Esophagus muscularis mucosa (tissue), 4 donors: ENCODE results near the gene ORC2. TPM values are rescaled to one million over a fixed set of nuclear protein-coding genes. Genes with fewer than 3 reads are reported as not detected.

ENCODE experiments used
- DNase-seq: peaks from one replicate; pipeline ENCODE4 v3.0.0-alpha.2; 2017; ENCODE audit errors: extremely low spot score
- H3K27ac ChIP-seq, 4 donors: fragments of 200-600 bp; sonication (generic); replicated peaks in 1 of 4; 1 replicate in 3 of 4; 2 replicates in 1 of 4; pipeline ENCODE4 v1.5.1; 2016 to 2019; ENCODE audit warnings: mild to moderate bottlenecking in 1 of 4
- H3K27me3 ChIP-seq, 4 donors: fragments of 200-600 bp; sonication (generic); one replicate each; pipeline versions ENCODE4 v1.5.1 to v1.6.0; 2016 to 2019
- H3K36me3 ChIP-seq, 4 donors: fragments of 200-600 bp; sonication (generic); one replicate each; pipeline ENCODE4 v1.5.1; 2016 to 2019
- H3K4me1 ChIP-seq, 4 donors: fragments of 200-600 bp; sonication (generic); one replicate each; pipeline ENCODE4 v1.5.1; 2016 to 2019
- H3K4me3 ChIP-seq, 4 donors: fragments of 200-600 bp; sonication (generic); 1 replicate in 2 of 4; 2 replicates in 2 of 4; pipeline ENCODE4 v1.5.1; 2016 to 2019; ENCODE audit warnings: mild to moderate bottlenecking in 4 of 4, moderate library complexity in 1 of 4
- H3K9me3 ChIP-seq, 4 donors: fragments of 200-600 bp; sonication (generic); 1 replicate in 3 of 4; 2 replicates in 1 of 4; pipeline ENCODE4 v1.5.1; 2016 to 2019
- CTCF ChIP-seq, 3 experiments: fragments of 200-600 bp in 2 of 3; fragments of 450-650 bp in 1 of 3; sonication (generic) in 2 of 3; IDR thresholded peaks; one replicate each; pipeline ENCODE4 v1.5.1; 2017 to 2019; ENCODE audit warnings: antibody characterized with exemption in 3 of 3, mild to moderate bottlenecking in 2 of 3, moderate library complexity in 1 of 3
- EP300 ChIP-seq: sonication (generic); formaldehyde crosslinking; IDR thresholded peaks from one replicate; pipeline ENCODE4 v1.6.1; 2017; ENCODE audit warnings: antibody characterized with exemption
- POLR2A ChIP-seq: fragments of 450-650 bp; IDR thresholded peaks from one replicate; pipeline ENCODE4 v1.6.1; 2017; ENCODE audit warnings: antibody characterized with exemption, moderate library complexity, mild to moderate bottlenecking, low read depth
- POLR2AphosphoS5 ChIP-seq, 2 donors: sonication (generic); formaldehyde crosslinking; IDR thresholded peaks; one replicate each; pipeline ENCODE4 v1.6.1; 2017; ENCODE audit warnings: antibody characterized with exemption in 2 of 2
- WGBS: methylation state at CpG from one replicate; pipeline ENCODE4 v1.1.5; 2018; 5-methylcytosine and 5-hydroxymethylcytosine counted together
- intact Hi-C: fragments of 100-400 bp; cut with DNase I; formaldehyde crosslinking; loops from one replicate; pipeline ENCODE4 v1.15.1; 2023
- total RNA-seq, 4 donors: library from RNA; depleted of rRNA; stranded (reverse); fragments of >200 nt; gene quantifications; one replicate each; pipeline versions ENCODE4 v1.1.0 to v1.2.1, GENCODE V29; 2016

ORC2 gene
- 10 to 100 TPM in 2 of 4 donors, 1 to 10 TPM in 2; 9.4 to 15.0 (median 10.8) TPM for total RNA-seq

GRCh38 chr2:200963124-200963917, at the start of gene ORC2:
Gene ORC2, minus strand, starts transcription at chr2:200963660. Its CDS starts 5,537 bp downstream, at chr2:200958123.
- Histone ChIP-seq H3K9me3 (no peaks in the 10 kb centered on the region), H3K4me3 (peak within 1 kb of the TSS; percentile 72 to 94 (median 83)), H3K36me3 (peaks cover 0 to 4% (median under 1%) of the 10 kb centered on the region in 4 donors), H3K27ac (peak within 1 kb of the TSS; percentile 82 to 94 (median 90)), H3K4me1 (peaks cover 27 to 49% (median 32%) of the 10 kb centered on the region in 4 donors), H3K27me3 (no peaks in the 10 kb centered on the region)
- peak; percentile 28 to 70 (median 30) for TF ChIP-seq CTCF (IDR thresholded peaks at IDR 0.05)
- no peak for TF ChIP-seq POLR2A
- TF ChIP-seq POLR2AphosphoS5 (IDR thresholded peaks at IDR 0.05), result peak; percentile 71 to 73
- no peak for TF ChIP-seq EP300
- intact Hi-C loops, result loop anchor here (5.0 kb wide), 1 partner anchor 109 kb away; the partner anchor contains the start of genes HYCC2 and NDUFB3
- peak; percentile 97 for DNase-seq
- WGBS, result under 1% methylated on average over 38 of the region's 61 CpGs

GRCh38 chr2:201008296-201008829, 44.9 kb upstream of the ORC2 start:
- Histone ChIP-seq H3K27me3 (no peaks in the 10 kb centered on the region), H3K9me3 (no peaks in the 10 kb centered on the region), H3K27ac (no peak overlapping the region), H3K4me3 (no peak overlapping the region), H3K36me3 (peaks cover 19 to 73% (median 58%) of the 10 kb centered on the region in 4 donors), H3K4me1 (no peaks in the 10 kb centered on the region)
- intact Hi-C loops, result no loop called here
- no peak for DNase-seq
- TF ChIP-seq EP300, result no peak
- no peak for TF ChIP-seq CTCF (IDR thresholded peaks at IDR 0.05)
- WGBS, result 94% methylated on average over 2 of the region's 2 CpGs

GRCh38 chr2:201007584-201007998, 44.1 kb upstream of the ORC2 start:
- H3K4me3 ChIP-seq, result no peak overlapping the region
- H3K27me3 ChIP-seq, result no peaks in the 10 kb centered on the region
- 73% methylated on average over 2 of the region's 3 CpGs for WGBS
- no peak for TF ChIP-seq POLR2AphosphoS5 (IDR thresholded peaks at IDR 0.05)
- no peak for TF ChIP-seq POLR2A
- TF ChIP-seq CTCF (IDR thresholded peaks at IDR 0.05), result no peak
- no peak for TF ChIP-seq EP300
- H3K9me3 ChIP-seq, result no peaks in the 10 kb centered on the region
- no peak for DNase-seq
- no peak overlapping the region for H3K27ac ChIP-seq
- peaks cover 19 to 77% (median 65%) of the 10 kb centered on the region in 4 donors for H3K36me3 ChIP-seq
- intact Hi-C loops, result no loop called here
- H3K4me1 ChIP-seq, result no peaks in the 10 kb centered on the region

- Histone ChIP-seq H3K36me3 (peaks cover 19 to 80% (median 61%) of the 10 kb centered on the region in 4 donors), H3K27ac (no peak overlapping the region), H3K4me3 (no peak overlapping the region), H3K9me3 (no peaks in the 10 kb centered on the region), H3K27me3 (no peaks in the 10 kb centered on the region), H3K4me1 (no peaks in the 10 kb centered on the region)
- intact Hi-C loops, result no loop called here
- TF ChIP-seq POLR2AphosphoS5 (IDR thresholded peaks at IDR 0.05), result no peak
- no peak for DNase-seq
Measured at GRCh38 chr2:201006704-201007103, 43.2 kb upstream of the ORC2 start.

GRCh38 chr2:201004370-201004769, 40.9 kb upstream of the ORC2 start:
- no peaks in the 10 kb centered on the region for H3K9me3 ChIP-seq
- TF ChIP-seq POLR2A (no peak), POLR2AphosphoS5 (IDR thresholded peaks at IDR 0.05) (no peak), CTCF (IDR thresholded peaks at IDR 0.05) (no peak)
- intact Hi-C loops, result no loop called here
- H3K36me3 ChIP-seq, result peaks cover 19 to 95% (median 67%) of the 10 kb centered on the region in 4 donors
- no peaks in the 10 kb centered on the region for H3K27me3 ChIP-seq
- H3K4me3 ChIP-seq, result no peak overlapping the region
- H3K27ac ChIP-seq, result no peak overlapping the region
- H3K4me1 ChIP-seq, result no peaks in the 10 kb centered on the region
- 100% methylated on average over 3 of the region's 3 CpGs for WGBS
- no peak for DNase-seq
